Activated T-helper 9 cell treated with anti-CD3 and anti-CD28 coated beads, Interleukin-2, amount 50 U/mL, for 16 hours (primary cell): ENCODE data around the gene NDUFV2.
"Not testable (repeated sequence)": the region's sequence is repeated elsewhere in the genome, so short reads cannot be mapped to it uniquely, and the experiment has no call there.

Experiments
- DNase-seq: peaks from one replicate; pipeline ENCODE4 v3.0.0-alpha.2; 2020; ENCODE audit warnings: low read depth

The NDUFV2 gene

DNA sequence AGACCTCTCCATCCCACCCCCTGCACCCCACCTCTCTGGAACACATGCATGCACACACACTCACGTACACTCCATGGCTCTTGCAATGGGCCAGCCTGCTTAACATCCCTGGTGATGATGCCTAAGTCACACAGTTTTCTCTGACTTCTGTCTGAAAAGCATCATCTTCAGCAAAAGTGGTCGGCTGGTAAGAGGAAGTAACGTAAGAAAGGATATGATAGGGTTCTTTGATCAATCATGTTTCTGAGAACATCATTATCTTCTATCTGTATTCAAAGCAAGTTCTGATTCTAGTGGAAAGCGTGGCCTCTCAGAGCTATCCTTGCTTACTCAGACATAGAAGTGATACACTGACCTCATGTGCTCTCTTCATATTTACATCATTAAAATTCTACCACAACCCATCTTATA, 11.4 kb upstream of the NDUFV2 start:
- DNase-seq, result no peak

DNA sequence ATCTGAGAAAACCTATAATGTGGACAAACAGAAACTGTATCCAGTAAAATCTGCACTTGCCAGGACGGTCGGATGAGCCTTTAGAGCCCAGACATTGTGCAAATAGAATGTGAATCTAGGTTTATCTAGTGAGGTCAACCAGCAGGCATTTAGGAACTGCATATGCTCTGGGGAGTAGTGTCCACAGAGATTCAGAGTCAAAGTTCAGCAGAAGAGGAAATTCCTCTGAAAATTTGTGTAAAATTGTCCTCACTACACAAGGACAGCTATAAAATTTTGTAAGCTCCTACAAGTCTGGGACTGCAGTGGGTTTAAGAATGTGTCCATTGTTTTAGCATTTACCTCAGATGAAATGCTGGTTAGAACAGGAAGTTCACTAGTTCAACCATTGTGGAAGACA, 9.8 kb upstream of the NDUFV2 start:
- no peak for DNase-seq

DNA sequence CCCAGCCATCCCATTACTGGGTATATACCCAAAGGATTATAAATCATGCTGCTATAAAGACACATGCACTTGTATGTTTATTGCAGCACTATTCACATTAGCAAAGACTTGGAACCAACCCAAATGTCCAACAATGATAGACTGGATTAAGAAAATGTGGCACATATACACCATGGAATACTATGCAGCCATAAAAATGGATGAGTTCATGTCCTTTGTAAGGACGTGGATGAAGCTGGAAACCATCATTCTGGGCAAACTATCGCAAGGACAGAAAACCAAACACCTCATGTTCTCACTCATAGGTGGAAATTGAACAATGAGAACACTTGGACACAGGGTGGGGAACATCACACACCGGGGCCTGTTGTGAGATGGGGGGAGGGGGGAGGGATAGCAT, 9.4 kb upstream of the NDUFV2 start:
- DNase-seq, result not testable (repeated sequence)

DNA sequence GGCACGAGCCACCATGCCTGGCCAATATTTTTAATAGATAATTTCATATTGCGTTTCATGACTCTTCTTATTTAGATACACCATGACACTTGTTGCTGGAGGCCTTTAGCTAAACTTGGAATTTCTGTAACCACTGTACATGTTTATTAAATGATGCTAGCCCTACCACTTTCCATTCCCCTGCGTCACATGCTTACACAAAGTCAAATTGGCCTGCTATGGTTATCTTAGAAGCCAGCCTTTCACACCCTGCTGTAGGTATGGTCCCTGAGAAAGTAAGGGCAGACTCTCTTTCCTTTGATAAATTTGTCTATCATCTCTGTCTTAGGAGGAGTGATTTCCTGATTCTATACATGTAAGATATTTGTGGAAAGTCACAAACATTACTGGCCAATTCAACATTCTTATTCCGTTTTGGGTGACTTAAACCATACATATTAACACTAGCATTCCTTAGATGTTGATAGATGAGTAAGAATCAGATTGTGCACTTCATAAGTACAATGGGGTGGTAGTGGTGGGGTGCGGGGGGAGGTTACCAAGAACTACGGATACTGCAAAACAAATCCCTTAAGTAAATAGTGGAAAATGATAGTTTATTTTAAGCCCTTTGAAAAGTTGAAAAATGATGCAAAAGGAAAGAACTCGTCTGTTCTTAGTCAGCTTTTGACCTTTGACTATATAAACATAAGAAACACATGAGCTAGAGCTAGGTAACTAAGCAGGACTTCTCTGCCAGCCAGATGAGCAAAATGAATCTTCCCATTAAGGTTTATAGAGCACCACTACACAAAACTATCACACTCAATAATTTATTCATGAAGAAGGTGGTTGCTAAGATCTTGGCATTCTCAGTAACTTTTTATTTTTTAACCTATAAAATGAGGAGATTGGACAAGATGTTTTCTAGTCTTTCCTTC, 7.9 kb upstream of the NDUFV2 start:
- peak; percentile 43 for DNase-seq

DNA sequence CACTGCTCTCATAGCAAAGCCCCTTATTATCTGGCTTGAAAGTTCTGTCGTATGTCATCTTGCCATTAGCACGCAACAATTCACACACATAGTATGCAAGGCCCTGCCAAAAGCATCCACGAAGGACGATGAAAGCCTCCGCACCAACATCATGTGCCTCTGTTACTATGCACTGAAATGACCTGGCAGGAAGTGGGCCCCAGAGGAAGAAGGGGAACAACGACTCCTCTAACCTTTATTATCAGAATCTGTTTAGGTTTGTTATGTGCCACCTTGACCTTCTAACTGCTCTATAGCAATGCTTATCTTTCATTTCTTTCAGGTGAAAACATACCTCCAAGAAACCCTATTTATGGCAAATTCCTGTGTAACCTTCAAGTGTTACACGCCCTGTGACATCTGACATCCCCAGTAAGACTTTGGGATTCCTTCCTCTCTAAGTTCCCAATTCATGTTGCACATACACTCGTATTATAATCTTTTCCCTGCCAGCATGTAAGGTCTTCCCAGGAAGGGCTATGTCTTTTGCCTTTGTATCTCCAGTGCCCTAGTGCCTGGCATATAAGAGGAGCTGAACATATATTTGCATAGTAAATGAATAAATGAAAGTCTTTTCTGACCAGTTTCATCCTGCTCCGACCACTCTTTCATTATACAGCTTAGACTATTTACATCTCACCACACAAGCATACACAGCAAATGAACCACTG, 7.0 kb upstream of the NDUFV2 start:
- DNase-seq, result peak; percentile 38

- DNase-seq, result no peak
Observed at GRCh38 chr18:9096007-9096371, 6.5 kb upstream of the NDUFV2 start.

DNA sequence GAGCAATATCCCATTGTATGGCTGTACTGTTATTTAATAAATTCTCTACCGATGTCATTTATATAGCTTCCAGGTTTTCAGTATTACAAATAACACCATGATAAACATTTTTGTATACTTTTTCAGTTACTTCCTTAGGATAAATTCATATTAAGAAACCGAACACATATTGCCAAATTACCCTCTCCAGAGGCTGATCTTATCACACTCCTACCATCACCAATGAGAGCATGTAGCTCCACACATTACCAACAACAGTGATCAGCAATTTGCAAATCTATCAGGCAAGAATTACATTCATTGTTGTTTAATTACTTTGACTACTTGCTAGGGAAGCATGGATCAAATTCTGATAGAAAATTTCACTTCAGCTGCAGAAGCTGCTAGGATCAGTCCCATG, 5.8 kb upstream of the NDUFV2 start:
- DNase-seq, result no peak

GRCh38 chr18:9097349-9097748, 5.2 kb upstream of the NDUFV2 start:
- DNase-seq, result no peak

DNA sequence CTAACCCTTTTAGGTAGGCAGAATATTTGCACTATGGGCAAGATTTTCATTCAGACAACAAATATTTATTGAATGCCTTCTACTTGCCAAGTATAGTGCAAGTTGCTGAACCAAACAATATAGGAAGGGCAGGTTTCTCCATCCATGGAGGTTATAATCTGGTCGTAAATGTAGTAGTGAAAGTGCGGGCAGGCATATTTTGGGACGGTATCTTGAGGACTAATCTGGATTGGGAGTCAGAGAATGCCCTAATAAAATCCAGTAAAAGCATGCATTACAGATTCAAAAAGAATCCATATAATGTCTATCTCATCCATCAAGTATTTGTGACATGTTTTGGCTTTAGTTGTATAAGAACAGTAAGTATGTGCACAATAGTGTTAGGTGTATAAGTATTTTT, 1.7 kb upstream of the NDUFV2 start:
- DNase-seq, result no peak

- DNase-seq, result no peak
Observed at GRCh38 chr18:9101730-9102507, 580 bp upstream of the NDUFV2 start.

- no peak for DNase-seq
Observed at GRCh38 chr18:9103376-9103873, 926 bp downstream of the NDUFV2 start.

GRCh38 chr18:9104244-9104901, 1.9 kb downstream of the NDUFV2 start:
- no peak for DNase-seq

DNA sequence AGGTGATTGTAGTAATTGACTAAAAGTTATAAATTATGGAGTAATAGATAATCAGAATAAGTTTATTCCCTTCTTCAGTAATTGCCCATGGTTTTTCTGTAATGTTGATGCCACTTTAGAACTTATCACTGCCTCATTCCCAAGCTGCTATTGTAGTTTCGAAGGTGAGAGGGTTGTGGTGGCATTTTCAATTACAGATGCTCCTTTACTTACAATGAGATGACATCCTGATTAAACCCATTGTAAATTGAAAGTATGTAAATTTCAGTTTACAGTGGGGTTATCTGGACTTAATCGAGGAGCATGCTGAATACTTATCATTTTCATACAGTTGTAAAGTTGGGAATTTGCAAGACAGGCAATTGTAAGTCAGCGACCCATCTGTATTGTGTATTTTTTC, 2.9 kb downstream of the NDUFV2 start:
- no peak for DNase-seq

DNA sequence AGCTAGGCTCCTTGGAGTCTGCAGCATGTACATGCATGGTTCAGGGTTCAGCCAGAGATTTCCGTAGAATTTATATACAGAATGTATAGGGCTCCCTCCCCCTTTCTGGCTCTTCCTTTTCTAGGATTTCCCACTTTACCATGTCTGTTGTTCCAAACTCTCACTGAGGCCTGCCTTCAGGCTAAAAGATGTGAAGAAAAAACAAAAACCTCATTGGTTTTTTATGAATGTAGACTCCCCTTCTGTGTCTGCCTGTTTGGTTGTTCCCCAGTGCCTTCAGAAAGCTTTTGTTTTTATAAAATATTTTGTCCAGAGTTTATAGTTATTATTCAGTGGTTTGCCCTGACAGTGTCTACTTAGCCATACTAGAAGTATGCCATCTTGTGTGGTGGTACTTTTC, 3.6 kb downstream of the NDUFV2 start:
- DNase-seq, result no peak

GRCh38 chr18:9106800-9107584, 4.5 kb downstream of the NDUFV2 start:
- no peak for DNase-seq

DNA sequence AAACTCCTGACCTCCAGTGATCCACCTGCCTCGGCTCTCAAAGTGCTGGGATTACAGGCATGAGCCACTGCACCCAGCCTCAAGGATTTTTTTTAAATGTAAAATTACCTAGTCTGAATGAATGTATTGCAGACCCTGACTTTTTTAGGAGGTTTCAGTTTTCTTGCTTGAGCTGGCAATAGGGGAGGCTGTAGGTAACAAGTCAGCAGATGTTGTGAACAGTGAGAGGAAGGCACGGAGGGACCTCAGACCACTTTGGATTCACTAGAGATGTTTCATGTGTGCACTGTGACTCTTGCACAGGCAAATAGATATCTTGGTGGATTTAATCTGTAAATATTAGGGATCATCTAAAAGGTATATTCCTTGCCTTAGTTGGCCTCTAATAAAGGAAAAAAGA, 6.4 kb downstream of the NDUFV2 start:
- no peak for DNase-seq

GRCh38 chr18:9109523-9109922, 7.0 kb downstream of the NDUFV2 start:
- no peak for DNase-seq

GRCh38 chr18:9113468-9114149, 11.1 kb downstream of the NDUFV2 start:
- DNase-seq, result no peak

GRCh38 chr18:9115984-9116383, 13.5 kb downstream of the NDUFV2 start:
- DNase-seq, result no peak

DNA sequence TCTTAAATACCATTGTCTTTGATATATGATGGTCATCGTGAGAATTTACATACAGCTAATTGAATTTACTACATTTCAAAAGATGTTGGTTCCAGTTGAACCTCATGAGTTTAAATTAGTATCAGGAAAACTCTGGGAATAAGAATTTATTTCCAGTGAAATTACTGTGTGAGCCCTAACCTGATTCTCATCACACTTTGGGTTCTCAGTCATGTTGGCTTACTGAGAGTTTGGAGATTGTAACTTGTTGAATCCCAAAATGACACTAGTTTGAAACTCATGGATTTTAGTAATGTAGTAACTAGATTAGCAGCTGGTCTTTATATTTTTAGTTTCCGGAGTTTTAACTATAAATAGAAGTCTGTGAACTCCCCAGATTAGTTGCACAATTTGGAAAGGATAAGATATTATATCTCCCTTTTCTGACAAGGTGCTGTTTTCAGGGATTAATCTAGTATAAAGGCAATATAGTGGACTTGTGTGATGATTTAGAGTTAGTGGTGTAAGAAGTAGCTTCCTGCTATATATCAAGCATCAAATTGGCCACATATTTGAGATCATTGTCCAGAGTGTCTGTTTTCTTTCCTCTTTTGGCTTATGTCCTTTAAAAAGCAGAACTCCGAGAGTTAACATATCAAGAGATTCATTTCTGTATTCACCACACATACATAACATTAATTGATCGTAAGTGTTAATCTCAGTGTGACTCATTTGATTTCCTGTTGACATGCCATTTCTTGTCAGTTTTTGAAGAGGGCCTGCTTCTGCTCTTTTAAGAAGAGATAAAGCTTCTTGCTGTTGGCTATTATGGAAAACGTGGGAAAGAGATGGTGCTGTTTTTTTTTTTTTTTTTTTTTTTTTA, 15.7 kb downstream of the NDUFV2 start:
- DNase-seq, result no peak
